ENCODE data around the gene TCF12.

DNA sequence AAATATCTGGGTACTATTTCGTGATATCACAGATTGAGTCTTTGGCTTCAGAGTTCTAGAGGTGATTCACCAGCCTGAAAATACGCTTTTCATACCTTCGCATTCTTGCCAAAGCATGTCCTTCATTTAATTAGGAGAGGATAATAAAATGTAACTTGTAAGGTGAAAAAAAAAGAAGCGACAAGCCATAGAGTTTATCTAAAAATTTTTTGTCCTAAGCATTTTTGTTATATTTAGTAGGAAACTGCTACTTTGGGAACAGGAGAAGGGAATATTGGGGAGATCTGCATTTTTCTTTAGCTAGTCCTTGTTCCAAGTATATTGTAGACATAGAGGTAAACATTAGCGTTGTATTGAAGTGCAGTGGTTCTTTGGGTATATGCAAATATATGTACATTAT lies 120.1 kb downstream of the TCF12 start:
- TF ChIP-seq, protein P1, sequence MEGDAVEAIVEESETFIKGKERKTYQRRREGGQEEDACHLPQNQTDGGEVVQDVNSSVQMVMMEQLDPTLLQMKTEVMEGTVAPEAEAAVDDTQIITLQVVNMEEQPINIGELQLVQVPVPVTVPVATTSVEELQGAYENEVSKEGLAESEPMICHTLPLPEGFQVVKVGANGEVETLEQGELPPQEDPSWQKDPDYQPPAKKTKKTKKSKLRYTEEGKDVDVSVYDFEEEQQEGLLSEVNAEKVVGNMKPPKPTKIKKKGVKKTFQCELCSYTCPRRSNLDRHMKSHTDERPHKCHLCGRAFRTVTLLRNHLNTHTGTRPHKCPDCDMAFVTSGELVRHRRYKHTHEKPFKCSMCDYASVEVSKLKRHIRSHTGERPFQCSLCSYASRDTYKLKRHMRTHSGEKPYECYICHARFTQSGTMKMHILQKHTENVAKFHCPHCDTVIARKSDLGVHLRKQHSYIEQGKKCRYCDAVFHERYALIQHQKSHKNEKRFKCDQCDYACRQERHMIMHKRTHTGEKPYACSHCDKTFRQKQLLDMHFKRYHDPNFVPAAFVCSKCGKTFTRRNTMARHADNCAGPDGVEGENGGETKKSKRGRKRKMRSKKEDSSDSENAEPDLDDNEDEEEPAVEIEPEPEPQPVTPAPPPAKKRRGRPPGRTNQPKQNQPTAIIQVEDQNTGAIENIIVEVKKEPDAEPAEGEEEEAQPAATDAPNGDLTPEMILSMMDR (IDR thresholded peaks at IDR 0.05; ENCODE audit: insufficient read depth, low read depth, low read length): no peak
- no peak for TF ChIP-seq EZH2 (IDR thresholded peaks at IDR 0.05; ENCODE audit: insufficient read depth, low read length)
